Activated CD4-positive, alpha-beta T cell treated with anti-CD3 and anti-CD28 coated beads, Interleukin-10, Interleukin-2, amounts not matched to agents 100 ng/mL and 50 ng/mL, durations not matched to agents 16 hours and 8 hours (primary cell): ENCODE data around the gene PEMT.

Source experiments
- DNase-seq: peaks from one replicate; pipeline ENCODE4 v3.0.0-alpha.2; 2020

PEMT gene

GRCh38 chr17:17552351-17553216 is 38.9 kb downstream of the PEMT start:
- no peak for DNase-seq

GRCh38 chr17:17551361-17551760 is 40.1 kb downstream of the PEMT start:
- DNase-seq = no peak

GRCh38 chr17:17549732-17550366 is 41.7 kb downstream of the PEMT start:
- no peak for DNase-seq

- no peak for DNase-seq
Observed at GRCh38 chr17:17548044-17548443, 43.5 kb downstream of the PEMT start.

- no peak for DNase-seq
Observed at GRCh38 chr17:17547210-17547764, 44.2 kb downstream of the PEMT start.

GRCh38 chr17:17546399-17547185 is 44.9 kb downstream of the PEMT start:
- DNase-seq = no peak

GRCh38 chr17:17545984-17546383 is 45.5 kb downstream of the PEMT start:
- no peak for DNase-seq

- no peak for DNase-seq
Observed at GRCh38 chr17:17545031-17545820, 46.3 kb downstream of the PEMT start.

- DNase-seq = no peak
Observed at GRCh38 chr17:17542906-17543635, 48.4 kb downstream of the PEMT start.

- DNase-seq = no peak
Observed at GRCh38 chr17:17541640-17542001, 49.9 kb downstream of the PEMT start.

GRCh38 chr17:17540935-17541639 is 50.4 kb downstream of the PEMT start:
- DNase-seq = no peak

- DNase-seq = no peak
Observed at GRCh38 chr17:17540278-17540906, 51.1 kb downstream of the PEMT start.

- no peak for DNase-seq
Observed at GRCh38 chr17:17539591-17539990, 51.9 kb downstream of the PEMT start.

- DNase-seq = no peak
Observed at GRCh38 chr17:17538417-17539391, 52.8 kb downstream of the PEMT start.

- DNase-seq = no peak
Observed at GRCh38 chr17:17537311-17538099, 54.0 kb downstream of the PEMT start.

GRCh38 chr17:17536702-17537101 is 54.8 kb downstream of the PEMT start:
- no peak for DNase-seq

- DNase-seq = no peak
Observed at GRCh38 chr17:17535957-17536356, 55.6 kb downstream of the PEMT start.

- no peak for DNase-seq
Observed at GRCh38 chr17:17533901-17534441, 57.5 kb downstream of the PEMT start.
